Kidney (tissue), 14 donors: Measurements from ENCODE around the gene XPA. TPM values are rescaled to one million over a fixed set of nuclear protein-coding genes. Genes with fewer than 3 reads are reported as not detected.

ENCODE experiments used
- DNase-seq, 5 donors: peaks; one replicate each; pipeline ENCODE4 v3.0.0-alpha.2; 2013 to 2020
- FAIRE-seq: peaks from 2 replicates; lab custom pipeline; 2012; peaks lifted over from hg19 to GRCh38; lab: Jason Lieb, UNC
- H3K27ac ChIP-seq, 2 donors: one replicate each; pipeline ENCODE4 v1.7.0; 2013; ENCODE audit warnings: low read depth in 2 of 2, low read length in 2 of 2, inconsistent platforms in 1 of 2
- H3K27me3 ChIP-seq: one replicate; pipeline ENCODE4 v1.7.1; 2013; ENCODE audit warnings: low read length, inconsistent platforms; ENCODE audit not compliant: control insufficient read depth, insufficient read depth
- H3K36me3 ChIP-seq, 3 donors: one replicate each; pipeline versions ENCODE4 v1.7.0 to v1.7.1; 2013; ENCODE audit warnings: low read length in 3 of 3, control low read depth in 1 of 3, inconsistent platforms in 1 of 3; ENCODE audit not compliant: insufficient read depth in 3 of 3, control insufficient read depth in 2 of 3
- H3K4me1 ChIP-seq, 3 donors: one replicate each; pipeline versions ENCODE4 v1.7.0 to v1.7.1; 2013; ENCODE audit warnings: low read length in 3 of 3, inconsistent platforms in 1 of 3, low read depth in 1 of 3; ENCODE audit not compliant: control insufficient read depth in 2 of 3, insufficient read depth in 2 of 3
- H3K4me3 ChIP-seq, 3 donors: one replicate each; pipeline versions ENCODE4 v1.7.0 to v1.8.1; 2013; ENCODE audit warnings: low read length in 3 of 3, control low read depth in 1 of 3, inconsistent platforms in 1 of 3
- H3K9ac ChIP-seq, 3 donors: one replicate each; pipeline versions ENCODE4 v1.7.0 to v1.7.1; 2013; ENCODE audit warnings: low read length in 3 of 3, control low read depth in 1 of 3, inconsistent platforms in 1 of 3
- H3K9me3 ChIP-seq, 3 donors: one replicate each; pipeline versions ENCODE4 v1.7.0 to v1.7.1; 2013; ENCODE audit warnings: low read length in 3 of 3, control low read depth in 1 of 3, inconsistent platforms in 1 of 3; ENCODE audit not compliant: control insufficient read depth in 2 of 3, insufficient read depth in 1 of 3
- intact Hi-C: fragments of 100-400 bp; cut with DNase I; formaldehyde crosslinking; loops from one replicate; pipeline ENCODE4 v1.11.1; 2022
- polyA plus RNA-seq: library from polyadenylated mRNA; stranded (reverse); fragments of 350-450 nt; fragmentation: Illumina TruSeq; extraction: RNeasy Lipid Tissue Mini Kit (QIAGEN cat#74804); gene quantifications from one replicate; pipeline ENCODE4 v1.2.3, GENCODE V29; 2014; ENCODE audit warnings: low read depth, low replicate concordance; ENCODE audit not compliant: insufficient read depth
- total RNA-seq: library from RNA; stranded (reverse); fragmentation: NEBNext Ultra II Directional; extraction: Animal tissue kit (Norgen Biotek cat#: 25700); gene quantifications from one replicate; pipeline ENCODE4 v1.2.1, GENCODE V29; 2021
- TF ChIP-seq, protein P1 (sequence below): IDR thresholded peaks from 3 replicates; pipeline ENCODE4 v1.5.1; 2012; ENCODE audit warnings: mild to moderate bottlenecking, moderate library complexity, borderline replicate concordance; ENCODE audit not compliant: insufficient read depth; ENCODE audit errors: extremely low read depth
- donor health status: control.
- donor health status: control.
- donor health status: control.
- donor health status: control.
- donor health status: control.
- donor health status: DM: yes; HTN: yes; CAD: no.
- donor health status: Normal renal cell carcinoma (clear cell type).

Gene XPA
- total and polyA plus RNA-seq, 2 donors from 2014 or later, result 17.7 to 26.3 TPM

DNA sequence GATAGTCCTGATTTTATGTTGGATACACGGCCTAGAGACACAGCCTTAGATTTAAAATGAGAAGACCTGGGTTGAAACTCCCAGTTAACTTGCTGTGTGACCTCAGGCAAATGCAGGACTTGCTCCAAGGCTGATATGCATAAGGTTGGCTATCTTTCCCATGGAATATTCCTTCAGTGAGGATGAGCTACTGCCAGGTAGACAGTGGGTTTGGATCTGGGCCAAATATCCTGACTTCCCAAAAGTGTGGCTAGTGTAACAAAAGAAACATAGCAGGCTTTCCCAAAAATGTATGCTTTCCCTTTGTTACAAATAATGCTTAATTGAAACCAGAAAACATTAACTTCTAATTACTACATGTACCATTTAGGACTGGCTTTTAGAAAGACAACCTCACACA lies 697 bp upstream of the XPA start:
- Histone ChIP-seq H3K9me3 (no peaks in the 10 kb centered on the region), H3K4me3 (peak overlapping the region; percentile 64 to 70 (median 68)), H3K4me1 (peaks cover 0 to 16% (median 15%) of the 10 kb centered on the region in 3 donors), H3K9ac (peak overlapping the region in 2 of 3 donors; percentile 72 to 85), H3K27ac (peak overlapping the region; percentile 84 to 85), H3K27me3 (no peaks in the 10 kb centered on the region), H3K36me3 (peaks cover 0 to 5% (median 2%) of the 10 kb centered on the region in 3 donors)
- intact Hi-C loops, result no loop called here
- TF ChIP-seq, protein P1, sequence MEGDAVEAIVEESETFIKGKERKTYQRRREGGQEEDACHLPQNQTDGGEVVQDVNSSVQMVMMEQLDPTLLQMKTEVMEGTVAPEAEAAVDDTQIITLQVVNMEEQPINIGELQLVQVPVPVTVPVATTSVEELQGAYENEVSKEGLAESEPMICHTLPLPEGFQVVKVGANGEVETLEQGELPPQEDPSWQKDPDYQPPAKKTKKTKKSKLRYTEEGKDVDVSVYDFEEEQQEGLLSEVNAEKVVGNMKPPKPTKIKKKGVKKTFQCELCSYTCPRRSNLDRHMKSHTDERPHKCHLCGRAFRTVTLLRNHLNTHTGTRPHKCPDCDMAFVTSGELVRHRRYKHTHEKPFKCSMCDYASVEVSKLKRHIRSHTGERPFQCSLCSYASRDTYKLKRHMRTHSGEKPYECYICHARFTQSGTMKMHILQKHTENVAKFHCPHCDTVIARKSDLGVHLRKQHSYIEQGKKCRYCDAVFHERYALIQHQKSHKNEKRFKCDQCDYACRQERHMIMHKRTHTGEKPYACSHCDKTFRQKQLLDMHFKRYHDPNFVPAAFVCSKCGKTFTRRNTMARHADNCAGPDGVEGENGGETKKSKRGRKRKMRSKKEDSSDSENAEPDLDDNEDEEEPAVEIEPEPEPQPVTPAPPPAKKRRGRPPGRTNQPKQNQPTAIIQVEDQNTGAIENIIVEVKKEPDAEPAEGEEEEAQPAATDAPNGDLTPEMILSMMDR, result no peak
- FAIRE-seq, result no peak
- no peak for DNase-seq

DNA sequence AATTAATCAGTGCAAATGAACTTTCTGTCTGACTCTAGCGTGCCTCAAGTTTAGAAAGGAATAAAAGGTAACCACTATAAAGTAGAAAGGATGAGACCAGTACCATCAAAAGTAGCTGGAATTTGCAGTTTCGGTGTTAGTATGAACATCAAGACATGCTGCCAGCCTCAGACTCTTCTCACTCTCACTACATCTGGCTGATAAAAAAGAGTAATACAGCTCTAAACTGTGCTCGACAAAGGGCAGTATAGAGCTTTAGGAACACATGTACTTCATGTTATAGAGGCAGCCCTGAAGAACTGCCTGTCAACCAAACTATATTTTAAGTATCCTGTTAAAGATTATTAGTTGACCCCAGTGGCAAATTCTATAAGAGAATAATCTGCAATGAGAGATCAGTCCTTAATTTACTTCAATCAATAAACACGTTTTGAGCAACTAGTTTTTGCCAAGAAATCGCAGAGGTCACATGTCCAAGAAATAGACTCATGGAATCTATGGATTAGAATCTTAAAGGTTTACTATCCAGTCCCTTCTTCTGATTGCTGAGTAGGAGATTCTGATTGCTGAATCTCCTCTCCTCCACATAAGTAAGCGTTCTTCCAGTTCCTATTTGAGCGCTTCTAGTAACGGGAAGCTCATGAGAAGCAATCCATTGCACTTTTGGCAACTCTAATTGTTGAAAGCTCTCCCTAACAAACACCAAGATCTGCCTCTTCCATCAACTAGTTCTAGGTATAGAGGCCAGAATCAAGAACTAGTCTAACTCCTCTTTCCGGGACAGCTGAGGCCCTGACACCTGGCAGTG lies 941 bp downstream of the XPA start:
- H3K4me1 ChIP-seq, result peaks cover 0 to 15% (median 15%) of the 10 kb centered on the region in 3 donors
- TF ChIP-seq, protein P1, result no peak
- peaks cover under 1 to 6% (median 2%) of the 10 kb centered on the region in 3 donors for H3K36me3 ChIP-seq
- H3K9me3 ChIP-seq, result no peaks in the 10 kb centered on the region
- intact Hi-C loops, result no loop called here
- H3K27ac ChIP-seq, result peak overlapping the region; percentile 84 to 85
- FAIRE-seq, result no peak
- peak overlapping the region; percentile 67 to 85 (median 70) for H3K9ac ChIP-seq
- peak in 1 of 5 donors; percentile 43 for DNase-seq
- no peaks in the 10 kb centered on the region for H3K27me3 ChIP-seq
- H3K4me3 ChIP-seq, result peak overlapping the region; percentile 64 to 85 (median 84)

GRCh38 chr9:97695390-97695789 lies 1.8 kb downstream of the XPA start:
- H3K9ac ChIP-seq, result peak overlapping the region in 2 of 3 donors; percentile 15 to 85
- peak overlapping the region; percentile 2 to 84 (median 64) for H3K4me3 ChIP-seq
- FAIRE-seq (no peak), DNase-seq (no peak)
- TF ChIP-seq, protein P1, result no peak
- no peaks in the 10 kb centered on the region for H3K9me3 ChIP-seq
- no peak overlapping the region for H3K27ac ChIP-seq
- peaks cover 0 to 15% (median 15%) of the 10 kb centered on the region in 3 donors for H3K4me1 ChIP-seq
- H3K36me3 ChIP-seq, result peaks cover 5 to 13% (median 7%) of the 10 kb centered on the region in 3 donors
- no peaks in the 10 kb centered on the region for H3K27me3 ChIP-seq
- intact Hi-C loops, result no loop called here
